Kidney (tissue), 14 donors: ENCODE data around the gene ADAMTS17. TPM values are rescaled to one million over a fixed set of nuclear protein-coding genes. Genes with fewer than 3 reads are reported as not detected.

Experiments used
- DNase-seq, 5 donors: peaks; one replicate each; pipeline ENCODE4 v3.0.0-alpha.2; 2013 to 2020
- FAIRE-seq: peaks from 2 replicates; lab custom pipeline; 2012; peaks lifted over from hg19 to GRCh38; lab: Jason Lieb, UNC
- H3K27ac ChIP-seq, 2 donors: one replicate each; pipeline ENCODE4 v1.7.0; 2013; ENCODE audit warnings: low read depth in 2 of 2, low read length in 2 of 2, inconsistent platforms in 1 of 2
- H3K27me3 ChIP-seq: one replicate; pipeline ENCODE4 v1.7.1; 2013; ENCODE audit warnings: low read length, inconsistent platforms; ENCODE audit not compliant: control insufficient read depth, insufficient read depth
- H3K36me3 ChIP-seq, 3 donors: one replicate each; pipeline versions ENCODE4 v1.7.0 to v1.7.1; 2013; ENCODE audit warnings: low read length in 3 of 3, control low read depth in 1 of 3, inconsistent platforms in 1 of 3; ENCODE audit not compliant: insufficient read depth in 3 of 3, control insufficient read depth in 2 of 3
- H3K4me1 ChIP-seq, 3 donors: one replicate each; pipeline versions ENCODE4 v1.7.0 to v1.7.1; 2013; ENCODE audit warnings: low read length in 3 of 3, inconsistent platforms in 1 of 3, low read depth in 1 of 3; ENCODE audit not compliant: control insufficient read depth in 2 of 3, insufficient read depth in 2 of 3
- H3K4me3 ChIP-seq, 3 donors: one replicate each; pipeline versions ENCODE4 v1.7.0 to v1.8.1; 2013; ENCODE audit warnings: low read length in 3 of 3, control low read depth in 1 of 3, inconsistent platforms in 1 of 3
- H3K9ac ChIP-seq, 3 donors: one replicate each; pipeline versions ENCODE4 v1.7.0 to v1.7.1; 2013; ENCODE audit warnings: low read length in 3 of 3, control low read depth in 1 of 3, inconsistent platforms in 1 of 3
- H3K9me3 ChIP-seq, 3 donors: one replicate each; pipeline versions ENCODE4 v1.7.0 to v1.7.1; 2013; ENCODE audit warnings: low read length in 3 of 3, control low read depth in 1 of 3, inconsistent platforms in 1 of 3; ENCODE audit not compliant: control insufficient read depth in 2 of 3, insufficient read depth in 1 of 3
- intact Hi-C: fragments of 100-400 bp; cut with DNase I; formaldehyde crosslinking; loops from one replicate; pipeline ENCODE4 v1.11.1; 2022
- polyA plus RNA-seq: library from polyadenylated mRNA; stranded (reverse); fragments of 350-450 nt; fragmentation: Illumina TruSeq; extraction: RNeasy Lipid Tissue Mini Kit (QIAGEN cat#74804); gene quantifications from one replicate; pipeline ENCODE4 v1.2.3, GENCODE V29; 2014; ENCODE audit warnings: low read depth, low replicate concordance; ENCODE audit not compliant: insufficient read depth
- total RNA-seq: library from RNA; stranded (reverse); fragmentation: NEBNext Ultra II Directional; extraction: Animal tissue kit (Norgen Biotek cat#: 25700); gene quantifications from one replicate; pipeline ENCODE4 v1.2.1, GENCODE V29; 2021
- TF ChIP-seq, protein P1 (sequence below): IDR thresholded peaks from 3 replicates; pipeline ENCODE4 v1.5.1; 2012; ENCODE audit warnings: mild to moderate bottlenecking, moderate library complexity, borderline replicate concordance; ENCODE audit not compliant: insufficient read depth; ENCODE audit errors: extremely low read depth
- donor health status: control.
- donor health status: control.
- donor health status: control.
- donor health status: control.
- donor health status: control.
- donor health status: DM: yes; HTN: yes; CAD: no.
- donor health status: Normal renal cell carcinoma (clear cell type).

The ADAMTS17 gene
- total and polyA plus RNA-seq, 2 donors from 2014 or later = 1.7 to 2.2 TPM

DNA sequence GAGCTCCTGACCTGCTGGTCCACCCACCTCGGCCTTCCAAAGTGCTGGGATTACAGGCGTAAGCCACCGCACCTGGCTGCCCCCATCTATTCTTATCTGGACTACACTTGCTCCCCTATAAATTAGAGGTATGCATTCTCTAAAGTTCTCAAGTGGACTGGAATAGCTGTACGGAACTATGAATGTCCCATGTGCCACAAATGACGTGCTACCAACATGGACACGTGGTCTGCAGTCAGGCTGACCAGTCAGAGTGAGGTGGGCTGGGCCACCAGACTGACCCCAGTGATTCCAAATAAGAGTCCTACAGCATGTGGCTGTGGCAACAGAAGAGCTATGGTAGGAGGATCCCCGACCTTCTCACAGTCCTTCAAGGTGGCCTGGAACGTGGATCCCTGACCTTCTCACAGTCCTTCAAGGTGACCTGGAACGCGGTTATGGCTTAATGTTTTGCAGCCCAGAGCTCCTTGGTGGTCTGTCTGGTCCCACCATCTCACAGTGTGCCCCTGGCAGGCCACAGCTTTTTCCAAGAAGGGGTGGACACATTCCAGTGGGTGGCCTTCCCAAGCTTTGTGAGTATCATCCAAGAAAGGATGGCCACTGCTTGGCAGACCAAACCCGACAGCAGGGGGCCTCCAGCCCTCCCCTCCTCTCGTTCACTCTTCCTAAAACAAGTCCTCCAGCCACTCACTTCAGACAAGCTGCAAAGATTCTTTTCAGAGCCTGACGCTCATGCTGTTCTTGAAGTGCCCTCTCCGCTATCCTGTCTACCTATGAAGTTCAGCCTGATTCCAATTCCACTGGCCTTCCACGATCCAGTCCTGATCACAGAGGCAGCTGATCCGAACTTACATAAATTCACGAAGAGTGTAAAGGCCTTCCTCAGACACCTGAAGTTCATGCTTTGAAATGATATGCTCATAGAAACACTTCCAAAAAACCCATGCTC is 4.4 kb downstream of the ADAMTS17 start:
- peaks cover 0 to 5% (median 4%) of the 10 kb centered on the region in 3 donors for H3K4me1 ChIP-seq
- no peak overlapping the region for H3K4me3 ChIP-seq
- H3K9me3 ChIP-seq = no peaks in the 10 kb centered on the region
- intact Hi-C loops = loop anchor here (10.0 kb wide), 1 partner anchor 403 kb away; no protein-coding TSS in a partner anchor
- H3K27ac ChIP-seq = no peak overlapping the region
- H3K27me3 ChIP-seq = peaks cover 4% of the 10 kb centered on the region
- TF ChIP-seq, protein P1, sequence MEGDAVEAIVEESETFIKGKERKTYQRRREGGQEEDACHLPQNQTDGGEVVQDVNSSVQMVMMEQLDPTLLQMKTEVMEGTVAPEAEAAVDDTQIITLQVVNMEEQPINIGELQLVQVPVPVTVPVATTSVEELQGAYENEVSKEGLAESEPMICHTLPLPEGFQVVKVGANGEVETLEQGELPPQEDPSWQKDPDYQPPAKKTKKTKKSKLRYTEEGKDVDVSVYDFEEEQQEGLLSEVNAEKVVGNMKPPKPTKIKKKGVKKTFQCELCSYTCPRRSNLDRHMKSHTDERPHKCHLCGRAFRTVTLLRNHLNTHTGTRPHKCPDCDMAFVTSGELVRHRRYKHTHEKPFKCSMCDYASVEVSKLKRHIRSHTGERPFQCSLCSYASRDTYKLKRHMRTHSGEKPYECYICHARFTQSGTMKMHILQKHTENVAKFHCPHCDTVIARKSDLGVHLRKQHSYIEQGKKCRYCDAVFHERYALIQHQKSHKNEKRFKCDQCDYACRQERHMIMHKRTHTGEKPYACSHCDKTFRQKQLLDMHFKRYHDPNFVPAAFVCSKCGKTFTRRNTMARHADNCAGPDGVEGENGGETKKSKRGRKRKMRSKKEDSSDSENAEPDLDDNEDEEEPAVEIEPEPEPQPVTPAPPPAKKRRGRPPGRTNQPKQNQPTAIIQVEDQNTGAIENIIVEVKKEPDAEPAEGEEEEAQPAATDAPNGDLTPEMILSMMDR = no peak
- H3K36me3 ChIP-seq = no peaks in the 10 kb centered on the region
- FAIRE-seq = no peak
- no peak overlapping the region for H3K9ac ChIP-seq
- no peak for DNase-seq

DNA sequence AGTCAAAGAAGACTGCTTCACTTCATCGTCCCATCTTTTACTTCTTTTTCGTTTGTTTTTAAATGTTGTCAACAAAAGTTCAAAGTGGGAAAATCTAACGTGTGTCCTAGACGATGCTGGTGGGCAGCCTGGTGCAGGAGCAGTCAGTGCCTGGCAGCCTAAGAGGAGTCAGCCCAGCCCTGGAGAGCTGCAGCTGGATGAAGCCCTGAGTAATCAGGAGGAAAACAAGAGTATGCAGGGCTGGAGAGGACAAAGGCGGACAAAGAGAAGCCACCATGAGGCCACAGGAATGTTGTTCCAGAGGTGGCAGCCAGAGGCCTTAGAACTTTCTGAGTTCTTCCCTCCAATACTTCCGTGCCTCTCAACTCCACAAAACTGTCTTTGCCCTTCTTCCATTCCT is 5.7 kb downstream of the ADAMTS17 start:
- Histone ChIP-seq H3K36me3 (no peaks in the 10 kb centered on the region), H3K9me3 (no peaks in the 10 kb centered on the region), H3K4me3 (no peak overlapping the region), H3K27me3 (peaks cover 4% of the 10 kb centered on the region), H3K27ac (no peak overlapping the region), H3K9ac (no peak overlapping the region), H3K4me1 (peaks cover 0 to 4% (median 2%) of the 10 kb centered on the region in 3 donors)
- TF ChIP-seq, protein P1 = no peak
- intact Hi-C loops = loop anchor here (10.0 kb wide), 1 partner anchor 401 kb away; no protein-coding TSS in a partner anchor
- FAIRE-seq (no peak), DNase-seq (no peak)

DNA sequence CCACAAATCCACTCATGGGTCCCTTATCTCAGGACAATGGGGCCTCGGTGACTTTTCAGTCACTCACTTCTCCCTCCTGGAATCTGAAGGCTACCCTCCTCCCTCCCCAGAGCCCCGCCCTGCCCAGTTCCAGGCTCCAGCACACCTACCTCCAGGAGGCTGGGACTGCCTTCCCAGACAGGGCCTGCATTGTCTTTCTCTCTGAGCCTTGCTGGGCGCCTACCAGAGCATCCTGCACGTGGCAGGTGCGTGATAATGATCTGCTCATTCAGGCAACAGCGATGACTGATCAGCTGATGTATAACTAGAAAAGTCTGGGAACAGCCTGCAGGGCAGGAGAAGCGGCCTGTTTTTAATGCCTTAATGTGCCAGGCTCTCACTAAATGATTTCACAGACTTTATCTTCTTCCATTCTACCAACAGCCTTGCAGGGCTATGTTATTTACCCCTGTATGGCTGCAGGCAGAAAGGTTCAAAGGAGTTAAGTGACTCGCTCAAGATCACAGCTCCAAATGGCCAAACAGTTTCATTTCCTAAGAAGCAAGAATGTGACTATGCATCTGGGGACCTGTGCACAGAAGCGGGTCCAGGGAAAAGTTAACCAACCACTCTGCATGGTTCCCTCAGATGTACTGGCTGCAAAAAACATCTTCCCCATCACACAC is 6.3 kb downstream of the ADAMTS17 start:
- no peak for FAIRE-seq
- Histone ChIP-seq H3K4me3 (no peak overlapping the region), H3K36me3 (no peaks in the 10 kb centered on the region), H3K27ac (no peak overlapping the region), H3K9ac (no peak overlapping the region), H3K27me3 (peaks cover 4% of the 10 kb centered on the region), H3K9me3 (no peaks in the 10 kb centered on the region), H3K4me1 (peaks cover 0 to 4% (median 2%) of the 10 kb centered on the region in 3 donors)
- DNase-seq = peak in 2 of 5 donors; percentile 13 to 58
- TF ChIP-seq, protein P1 = no peak
- intact Hi-C loops = loop anchor here (10.0 kb wide), 1 partner anchor 401 kb away; no protein-coding TSS in a partner anchor
